ENCODE results near the gene VAV3. TPM values are rescaled to one million over a fixed set of nuclear protein-coding genes. Genes with fewer than 3 reads are reported as not detected.
A peak's percentile ranks its signal among the peaks of the same experiment; 100 is the strongest.
"Not testable (repeated sequence)": the region's sequence is repeated elsewhere in the genome, so short reads cannot be mapped to it uniquely, and the experiment has no call there.

VAV3 gene
- total RNA-seq, 2 donors from 2014 or later: 2.5 to 4.3 TPM

- no peak for DNase-seq
- intact Hi-C loops (cut with DNase I): loop anchor here in 1 of 2 donors (10.0 kb wide), 1 partner anchor 179 kb away; the partner anchor contains the start of gene VAV3
- ATAC-seq: peak in 1 of 2 donors; percentile 15
These were observed 179.3 kb downstream of the VAV3 start for GRCh38 chr1:107785496-107786202.

- ATAC-seq (peak; percentile 47 to 60), DNase-seq (no peak)
These were observed 182.6 kb downstream of the VAV3 start for GRCh38 chr1:107782217-107782845.

GRCh38 chr1:107781245-107781644, 183.7 kb downstream of the VAV3 start:
- no peak for ATAC-seq
- intact Hi-C loops (cut with DNase I): loop anchor here in 1 of 2 donors (10.0 kb wide), 1 partner anchor 184 kb away; the partner anchor contains the start of gene VAV3
- DNase-seq: no peak

More at GRCh38 chr1:107782217-107782845, 182.6 kb downstream of the VAV3 start:
- intact Hi-C loops (cut with DNase I): loop anchor here (1.0 to 10.0 kb wide), 3 partner anchors 182 to 342 kb away; partner anchors contain the start of gene VAV3 (in 1 of the 2)

GRCh38 chr1:107777664-107778047, 187.3 kb downstream of the VAV3 start:
- DNase-seq (no peak), ATAC-seq (no peak)
- intact Hi-C loops (cut with DNase I): no loop called here

- ATAC-seq (no peak), DNase-seq (no peak)
- intact Hi-C loops (cut with DNase I): no loop called here
These were observed 187.9 kb downstream of the VAV3 start for GRCh38 chr1:107776900-107777663.

- DNase-seq (no peak), ATAC-seq (no peak)
- intact Hi-C loops (cut with DNase I): no loop called here
These were observed 193.6 kb downstream of the VAV3 start for GRCh38 chr1:107771377-107771776.

- peak in 1 of 2 donors; percentile 77 for ATAC-seq
- DNase-seq: no peak
- intact Hi-C loops (cut with DNase I): no loop called here
These were observed 197.8 kb downstream of the VAV3 start for GRCh38 chr1:107767156-107767582.

- intact Hi-C loops (cut with DNase I): no loop called here
- no peak for ATAC-seq
- no peak for DNase-seq
These were observed 198.4 kb downstream of the VAV3 start for GRCh38 chr1:107766533-107766932.

GRCh38 chr1:107762751-107763390, 202.1 kb downstream of the VAV3 start:
- ATAC-seq (no peak), DNase-seq (no peak)
- intact Hi-C loops (cut with DNase I): no loop called here

- intact Hi-C loops (cut with DNase I): no loop called here
- ATAC-seq: no peak
- DNase-seq: no peak
These were observed 204.9 kb downstream of the VAV3 start for GRCh38 chr1:107760065-107760464.

GRCh38 chr1:107750364-107750959, 214.5 kb downstream of the VAV3 start:
- DNase-seq: peak; percentile 48
- intact Hi-C loops (cut with DNase I): no loop called here
- ATAC-seq: peak in 1 of 2 donors; percentile 54

- intact Hi-C loops (cut with DNase I): no loop called here
- DNase-seq (no peak), ATAC-seq (no peak)
These were observed 216.4 kb downstream of the VAV3 start for GRCh38 chr1:107748531-107748930.

GRCh38 chr1:107741242-107741641, 223.7 kb downstream of the VAV3 start:
- intact Hi-C loops (cut with DNase I): no loop called here
- no peak for ATAC-seq
- no peak for DNase-seq

GRCh38 chr1:107740579-107740978, 224.4 kb downstream of the VAV3 start:
- DNase-seq (no peak), ATAC-seq (no peak)
- intact Hi-C loops (cut with DNase I): no loop called here

GRCh38 chr1:107739651-107740050, 225.3 kb downstream of the VAV3 start:
- no peak for ATAC-seq
- intact Hi-C loops (cut with DNase I): no loop called here
- no peak for DNase-seq

- DNase-seq: no peak
- intact Hi-C loops (cut with DNase I): no loop called here
- ATAC-seq: peak in 1 of 2 donors; percentile 44
These were observed 225.8 kb downstream of the VAV3 start for GRCh38 chr1:107739201-107739600.

GRCh38 chr1:107733401-107733800, 231.6 kb downstream of the VAV3 start:
- intact Hi-C loops (cut with DNase I); DNase-seq; ATAC-seq: not testable (repeated sequence)

GRCh38 chr1:107727866-107728265, 237.1 kb downstream of the VAV3 start:
- intact Hi-C loops (cut with DNase I): no loop called here
- ATAC-seq (no peak), DNase-seq (no peak)

- no peak for DNase-seq
- intact Hi-C loops (cut with DNase I): no loop called here
- ATAC-seq: no peak
These were observed 238.1 kb downstream of the VAV3 start for GRCh38 chr1:107726860-107727259.

All from left cardiac atrium (tissue), 4 donors.